ENCODE data around the gene ZNF205. TPM values are rescaled to one million over a fixed set of nuclear protein-coding genes. Genes with fewer than 3 reads are reported as not detected.

The ZNF205 gene
- total RNA-seq, 2 experiments from 2014 or later: not detected

DNA sequence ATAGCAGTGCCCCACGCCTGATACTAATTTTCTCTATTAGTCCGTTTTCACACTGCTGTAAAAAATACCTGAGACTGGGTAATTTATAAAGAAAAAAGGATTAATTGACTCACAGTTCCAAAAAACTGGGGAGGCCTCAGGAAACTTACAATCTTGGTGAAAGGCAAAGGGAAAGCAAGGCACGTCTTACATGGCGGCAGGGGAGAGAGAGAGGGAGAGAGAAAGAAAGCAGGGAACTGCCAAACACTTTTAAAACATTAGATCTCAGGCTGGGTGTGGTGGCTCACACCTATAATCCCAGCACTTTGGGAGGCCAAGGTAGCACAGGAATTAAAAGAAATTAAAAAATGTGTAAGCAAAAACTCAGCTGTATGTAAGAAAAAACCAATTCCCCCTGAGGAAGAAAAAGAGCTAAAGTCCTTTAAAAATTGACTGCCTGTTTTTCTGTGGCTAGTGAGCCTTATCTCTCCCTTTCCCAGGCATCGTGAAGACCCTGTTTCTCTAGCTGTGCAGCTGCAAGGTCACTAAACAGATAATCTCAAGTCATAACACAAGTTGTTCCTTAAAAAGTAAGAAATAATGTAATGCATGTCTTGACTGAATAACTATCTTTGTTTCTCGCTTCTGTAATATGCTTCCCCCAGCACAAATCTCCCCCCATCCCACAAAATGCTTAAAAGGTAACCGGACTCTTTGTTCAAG lies 27.3 kb upstream of the ZNF205 start:
- no peak for DNase-seq
- H3K4me3 Mint-ChIP-seq: no peak overlapping the region
- H3K27ac Mint-ChIP-seq: no peak overlapping the region
- H3K27me3 Mint-ChIP-seq (ENCODE audit: low read depth): no peaks in the 10 kb centered on the region
- peaks cover 7% of the 10 kb centered on the region for H3K36me3 Mint-ChIP-seq (ENCODE audit: low read depth)
- peaks cover 48% of the 10 kb centered on the region for H3K4me1 Mint-ChIP-seq (ENCODE audit: low read depth)
- no peak for ATAC-seq
- ChIA-PET CTCF (no interaction called here), POLR2A (no interaction called here)
- peaks cover under 1% of the 10 kb centered on the region for H3K9me3 Mint-ChIP-seq (ENCODE audit: insufficient read depth)

DNA sequence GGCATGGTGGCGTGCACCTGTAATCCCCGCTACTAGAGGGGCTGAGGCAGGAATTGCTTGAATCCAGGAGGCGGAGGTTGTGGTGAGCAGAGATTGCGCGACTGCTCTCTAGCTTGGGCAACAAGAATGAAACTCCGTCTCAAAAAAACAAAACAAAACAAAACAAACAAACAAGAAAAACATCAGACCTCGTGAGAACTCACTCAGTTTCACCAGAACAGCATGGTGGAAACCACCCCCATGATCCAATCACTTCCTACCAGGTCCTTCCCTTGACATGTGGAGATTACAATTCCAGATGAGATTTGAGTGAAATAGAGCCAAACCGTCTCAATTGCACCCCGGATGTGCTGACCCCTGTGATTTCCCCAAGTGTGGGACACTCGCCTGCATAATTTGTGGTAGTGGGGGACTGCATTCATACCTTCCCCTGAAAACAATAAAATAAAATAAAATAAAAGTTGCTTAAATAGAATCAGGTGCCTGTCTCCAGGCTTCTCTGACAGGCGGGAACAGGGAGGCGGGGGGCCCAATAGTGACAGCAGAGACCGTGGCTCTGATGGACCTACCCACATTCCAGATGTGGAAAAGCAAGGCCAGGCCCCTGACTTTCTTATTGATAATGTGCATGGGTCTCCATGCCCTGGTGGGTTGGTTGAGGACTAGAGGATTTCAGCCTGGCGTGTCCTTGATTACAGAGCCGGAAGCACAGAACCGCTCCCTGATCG lies 26.4 kb upstream of the ZNF205 start:
- Mint-ChIP-seq H3K4me3 (no peak overlapping the region), H3K4me1 (ENCODE audit: low read depth) (peaks cover 50% of the 10 kb centered on the region)

DNA sequence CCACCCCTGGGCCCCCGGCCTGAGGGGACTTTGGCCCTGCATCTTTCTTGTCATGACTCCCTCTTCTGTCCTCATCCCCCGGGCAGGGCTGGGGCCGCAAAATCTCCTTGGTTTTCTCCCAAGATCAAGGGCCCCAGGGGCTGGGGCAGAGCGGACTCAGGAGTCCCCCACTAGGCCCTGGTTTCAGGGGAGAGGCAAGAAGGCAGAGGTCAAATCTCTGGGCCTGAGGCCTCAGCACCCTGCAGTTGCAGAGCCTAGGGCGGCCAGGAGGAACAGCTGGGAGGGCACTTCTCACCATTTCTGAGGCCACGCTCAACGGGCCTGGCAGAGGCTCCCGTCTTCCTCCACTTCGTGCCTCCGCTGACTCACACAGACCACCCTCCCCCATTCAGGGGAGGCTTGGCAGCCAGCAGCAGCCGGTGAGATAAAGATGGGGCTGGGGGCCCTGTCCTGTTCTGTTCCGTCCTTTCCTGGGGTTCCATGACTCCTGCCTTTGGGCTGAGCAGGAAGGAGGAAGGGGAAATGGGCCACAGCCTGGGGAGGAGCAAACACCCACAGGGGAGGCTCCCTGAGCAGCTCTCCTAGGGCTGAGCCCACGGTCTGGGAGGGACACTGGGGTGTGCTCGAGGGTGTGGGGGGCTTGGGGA lies 25.7 kb upstream of the ZNF205 start:
- Mint-ChIP-seq H3K36me3 (ENCODE audit: low read depth) (no peaks in the 10 kb centered on the region), H3K4me3 (no peak overlapping the region), H3K4me1 (ENCODE audit: low read depth) (peaks cover 54% of the 10 kb centered on the region), H3K9me3 (ENCODE audit: insufficient read depth) (no peaks in the 10 kb centered on the region), H3K27me3 (ENCODE audit: low read depth) (no peaks in the 10 kb centered on the region), H3K27ac (peak overlapping the region; percentile 55)
- ChIA-PET CTCF (interaction anchor here (0.9 to 3.2 kb wide), 7 partner anchors 9 to 58 kb away, joined by 3 to 21 read pairs (median 5); no protein-coding TSS in a partner anchor), POLR2A (interaction anchor here (1.2 kb wide), 1 partner anchor 9 kb away, joined by 5 read pairs; no protein-coding TSS in a partner anchor)
- no peak for DNase-seq
- no peak for ATAC-seq

More for the DNA sequence above, 26.4 kb upstream of the ZNF205 start:
- no peak for ATAC-seq
- peaks cover 2% of the 10 kb centered on the region for H3K36me3 Mint-ChIP-seq (ENCODE audit: low read depth)
- ChIA-PET POLR2A (no interaction called here), CTCF (no interaction called here)
- H3K27ac Mint-ChIP-seq: peak overlapping the region; percentile 52
- H3K9me3 Mint-ChIP-seq (ENCODE audit: insufficient read depth): no peaks in the 10 kb centered on the region
- DNase-seq: no peak
- H3K27me3 Mint-ChIP-seq (ENCODE audit: low read depth): no peaks in the 10 kb centered on the region

DNA sequence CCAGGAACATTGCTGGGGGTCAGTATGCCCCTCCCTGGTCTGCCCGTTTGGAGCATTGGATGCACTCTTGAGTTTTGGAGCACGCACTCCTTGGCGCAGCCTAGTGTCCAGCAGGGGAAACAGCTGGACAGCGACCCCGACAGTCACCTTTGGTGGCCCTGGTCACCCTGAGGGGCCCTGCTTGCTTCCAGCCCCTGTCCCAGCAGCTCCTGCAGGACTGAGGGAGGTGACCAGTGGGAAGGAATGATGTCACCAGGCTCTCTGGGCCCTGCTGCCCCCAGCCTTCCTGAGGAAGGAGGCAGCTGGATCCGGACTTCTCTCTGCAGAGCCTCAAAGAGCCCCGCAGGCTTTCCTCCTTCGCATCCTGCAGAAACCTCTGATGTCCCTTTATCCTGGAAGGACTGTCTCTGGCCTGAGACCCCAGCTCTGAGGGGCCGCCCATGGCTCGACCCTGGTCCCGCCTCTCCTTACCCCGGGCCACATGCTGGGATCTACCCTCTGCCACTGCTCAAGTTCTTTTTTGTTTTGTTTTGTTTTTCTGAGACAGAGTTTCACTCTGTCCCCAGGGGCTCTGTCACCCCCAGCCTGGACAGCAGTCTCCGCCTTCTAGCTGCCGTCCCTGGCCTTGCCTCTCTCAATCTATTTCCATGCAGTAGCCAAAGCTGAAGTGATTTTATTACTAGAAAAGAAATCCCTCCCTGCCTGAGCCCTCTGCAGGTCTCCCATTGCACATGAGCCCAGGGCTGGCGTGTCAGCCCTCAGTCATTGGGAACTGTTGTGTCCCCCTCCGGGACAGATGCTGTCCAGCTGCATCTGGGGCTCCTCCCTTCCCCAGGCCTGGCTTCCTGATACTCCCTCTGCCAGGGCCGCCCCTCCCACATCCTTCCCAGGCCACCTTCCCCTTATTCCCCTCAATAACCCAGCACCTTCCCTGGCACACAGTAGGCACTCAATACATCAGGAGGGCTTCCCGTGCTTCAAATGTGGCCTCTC lies 24.8 kb upstream of the ZNF205 start:
- H3K36me3 Mint-ChIP-seq (ENCODE audit: low read depth): no peaks in the 10 kb centered on the region
- H3K27me3 Mint-ChIP-seq (ENCODE audit: low read depth): no peaks in the 10 kb centered on the region
- ChIA-PET CTCF (interaction anchor here (0.8 to 3.2 kb wide), 8 partner anchors 10 to 59 kb away, joined by 3 to 21 read pairs (median 5); no protein-coding TSS in a partner anchor), POLR2A (interaction anchor here (1.2 to 1.3 kb wide), 2 partner anchors 10 to 42 kb away, joined by 3 to 5 read pairs; no protein-coding TSS in a partner anchor)
- H3K4me3 Mint-ChIP-seq: no peak overlapping the region
- ATAC-seq (peak; percentile 30), DNase-seq (no peak)
- no peaks in the 10 kb centered on the region for H3K9me3 Mint-ChIP-seq (ENCODE audit: insufficient read depth)
- H3K4me1 Mint-ChIP-seq (ENCODE audit: low read depth): peaks cover 57% of the 10 kb centered on the region
- peak overlapping the region; percentile 55 for H3K27ac Mint-ChIP-seq

DNA sequence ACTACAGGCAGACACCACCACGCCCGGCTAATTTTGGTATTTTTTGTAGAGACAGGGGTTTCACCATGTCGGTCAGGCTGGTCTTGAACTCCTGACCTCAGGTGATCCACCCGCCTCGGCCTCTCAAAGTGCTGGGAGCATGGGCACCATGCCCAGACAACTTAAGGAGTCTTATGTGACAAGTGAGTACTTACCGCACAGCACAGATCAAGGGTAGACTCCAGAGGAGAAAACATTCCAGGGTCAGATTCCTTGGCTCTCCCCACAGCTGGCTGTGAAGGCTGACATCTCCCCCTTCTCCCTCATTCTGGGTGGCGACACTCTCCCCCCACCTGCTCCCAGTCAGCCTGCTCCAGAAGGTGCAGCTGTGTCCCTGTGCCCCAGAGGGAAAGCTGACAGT lies 23.9 kb upstream of the ZNF205 start:
- CTCF ChIA-PET: interaction anchor here (1.5 to 3.2 kb wide), 2 partner anchors 11 to 41 kb away, joined by 4 to 21 read pairs; no protein-coding TSS in a partner anchor
- Mint-ChIP-seq H3K27me3 (ENCODE audit: low read depth) (no peaks in the 10 kb centered on the region), H3K27ac (no peak overlapping the region), H3K9me3 (ENCODE audit: insufficient read depth) (no peaks in the 10 kb centered on the region), H3K36me3 (ENCODE audit: low read depth) (no peaks in the 10 kb centered on the region), H3K4me3 (no peak overlapping the region), H3K4me1 (ENCODE audit: low read depth) (peaks cover 62% of the 10 kb centered on the region)
- POLR2A ChIA-PET: interaction anchor here (1.3 kb wide), 1 partner anchor 41 kb away, joined by 3 read pairs; no protein-coding TSS in a partner anchor
- ATAC-seq (no peak), DNase-seq (no peak)

DNA sequence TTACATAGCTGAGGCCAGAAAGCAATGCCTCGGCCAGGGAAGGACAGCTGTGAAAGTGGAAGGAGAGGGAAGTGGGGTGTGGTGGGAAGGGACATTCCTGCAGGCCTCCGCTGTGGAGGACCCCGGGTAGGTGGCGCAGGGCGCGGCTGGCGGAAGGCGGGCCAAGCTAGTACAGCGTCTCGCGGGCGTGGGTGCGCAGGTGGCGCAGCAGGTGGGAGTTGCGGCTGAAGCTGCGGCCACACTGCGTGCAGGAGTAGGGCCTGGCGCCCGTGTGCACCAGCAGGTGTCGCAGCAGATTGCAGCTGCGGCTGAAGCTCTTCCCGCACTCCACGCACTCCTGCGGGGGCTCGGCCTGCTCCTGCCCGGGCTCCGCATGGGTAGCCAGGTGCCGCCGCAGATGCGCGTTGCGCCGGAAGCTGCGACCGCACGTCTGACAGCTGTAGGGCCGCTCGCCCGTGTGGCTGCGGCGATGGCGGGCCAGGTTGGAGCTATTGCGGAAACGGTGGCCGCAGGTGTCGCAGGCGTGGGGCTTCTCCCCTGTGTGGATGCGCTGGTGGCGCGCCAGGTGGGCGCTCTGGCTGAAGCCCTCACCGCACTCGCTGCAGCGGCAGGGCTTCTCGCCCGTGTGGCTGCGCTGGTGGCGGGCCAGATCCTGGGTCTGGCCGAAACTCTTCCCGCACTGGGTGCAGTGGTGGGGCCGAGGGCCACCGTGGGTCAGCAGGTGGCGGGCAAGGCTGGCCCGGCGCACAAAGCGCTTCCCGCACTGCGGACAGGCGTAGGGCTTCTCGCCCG lies 23.3 kb upstream of the ZNF205 start:
- Mint-ChIP-seq H3K36me3 (ENCODE audit: low read depth) (no peaks in the 10 kb centered on the region), H3K4me3 (no peak overlapping the region), H3K9me3 (ENCODE audit: insufficient read depth) (no peaks in the 10 kb centered on the region), H3K27me3 (ENCODE audit: low read depth) (no peaks in the 10 kb centered on the region), H3K4me1 (ENCODE audit: low read depth) (peaks cover 60% of the 10 kb centered on the region), H3K27ac (no peak overlapping the region)
- ATAC-seq (no peak), DNase-seq (no peak)
- POLR2A ChIA-PET: interaction anchor here (1.0 to 1.3 kb wide), 2 partner anchors 14 to 40 kb away, joined by 3 to 4 read pairs; no protein-coding TSS in a partner anchor
- CTCF ChIA-PET: interaction anchor here (1.5 to 3.2 kb wide), 2 partner anchors 12 to 40 kb away, joined by 4 to 21 read pairs; no protein-coding TSS in a partner anchor

DNA sequence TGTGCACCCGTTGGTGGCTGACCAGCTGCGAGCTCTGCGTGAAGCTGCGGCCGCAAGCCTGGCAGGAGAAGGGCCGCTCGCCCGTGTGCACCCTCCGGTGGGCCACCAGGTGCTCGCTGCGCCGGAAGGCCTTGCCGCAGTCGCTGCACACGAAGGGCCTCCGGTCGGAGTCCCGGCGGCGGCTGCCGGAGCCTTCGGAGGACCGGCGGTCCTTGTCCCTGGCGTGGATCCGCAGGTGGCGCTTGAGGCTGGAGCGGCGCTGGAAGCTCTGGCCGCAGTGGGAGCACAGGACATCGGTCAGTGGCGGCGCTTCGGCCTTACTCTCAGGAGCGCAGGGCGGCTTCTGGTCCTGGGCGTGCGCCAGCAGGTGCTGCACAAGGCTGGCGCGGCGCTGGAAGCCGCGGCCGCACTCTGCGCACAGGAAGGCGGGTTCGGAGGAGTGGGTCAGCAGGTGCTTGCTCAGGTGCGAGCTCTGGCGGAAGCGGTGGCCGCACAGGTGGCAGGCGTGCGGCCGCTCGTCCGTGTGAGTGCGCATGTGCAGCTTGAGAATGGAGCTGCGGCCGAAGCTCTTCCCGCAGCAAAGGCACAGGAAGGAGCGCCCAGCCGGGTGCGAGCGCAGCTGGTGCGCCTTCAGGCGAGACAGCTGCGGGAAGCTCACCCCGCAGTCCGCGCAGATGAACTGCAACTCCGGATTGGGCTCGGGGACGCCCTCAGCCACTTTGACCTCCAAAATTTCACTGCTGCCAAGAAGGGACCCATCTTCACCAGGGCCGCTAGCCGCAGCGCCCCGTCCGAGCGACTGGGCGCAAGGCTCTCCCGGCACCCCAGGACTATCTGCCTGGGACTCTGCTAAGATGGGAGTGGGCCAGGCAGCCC lies 22.4 kb upstream of the ZNF205 start:
- DNase-seq (no peak), ATAC-seq (no peak)
- ChIA-PET CTCF (interaction anchor here (1.5 to 4.5 kb wide), 5 partner anchors 13 to 40 kb away, joined by 4 to 32 read pairs (median 17); no protein-coding TSS in a partner anchor), POLR2A (interaction anchor here (1.0 kb wide), 1 partner anchor 15 kb away, joined by 4 read pairs; no protein-coding TSS in a partner anchor)
- H3K27ac Mint-ChIP-seq: no peak overlapping the region
- peaks cover 60% of the 10 kb centered on the region for H3K4me1 Mint-ChIP-seq (ENCODE audit: low read depth)
- H3K36me3 Mint-ChIP-seq (ENCODE audit: low read depth): no peaks in the 10 kb centered on the region
- H3K9me3 Mint-ChIP-seq (ENCODE audit: insufficient read depth): no peaks in the 10 kb centered on the region
- no peak overlapping the region for H3K4me3 Mint-ChIP-seq
- no peaks in the 10 kb centered on the region for H3K27me3 Mint-ChIP-seq (ENCODE audit: low read depth)

DNA sequence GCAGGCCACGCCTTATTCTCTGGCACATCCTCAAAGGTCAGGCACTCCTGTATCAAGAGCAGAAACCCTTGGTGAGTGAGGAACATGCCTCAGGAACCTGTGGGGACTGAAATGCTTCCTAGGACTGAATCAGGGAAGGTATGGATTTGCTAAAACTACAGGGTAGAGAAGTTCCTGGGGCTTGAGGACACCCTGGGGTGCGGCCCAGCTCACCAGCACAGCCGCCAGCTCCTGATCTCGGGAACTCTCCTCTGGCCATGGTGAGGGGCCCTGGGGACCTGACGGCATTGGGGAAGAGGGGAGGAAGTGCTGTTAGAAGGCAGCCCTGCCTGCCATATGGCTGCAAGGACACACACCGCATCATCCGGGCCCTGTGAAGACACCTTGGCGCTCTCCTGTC lies 20.8 kb upstream of the ZNF205 start:
- Mint-ChIP-seq H3K4me3 (no peak overlapping the region), H3K27me3 (ENCODE audit: low read depth) (no peaks in the 10 kb centered on the region), H3K27ac (peak overlapping the region; percentile 72), H3K36me3 (ENCODE audit: low read depth) (no peaks in the 10 kb centered on the region), H3K4me1 (ENCODE audit: low read depth) (peaks cover 64% of the 10 kb centered on the region), H3K9me3 (ENCODE audit: insufficient read depth) (no peaks in the 10 kb centered on the region)
- no peak for ATAC-seq
- CTCF ChIA-PET: interaction anchor here (1.0 to 4.5 kb wide), 7 partner anchors 9 to 60 kb away, joined by 3 to 32 read pairs (median 3); no protein-coding TSS in a partner anchor
- no peak for DNase-seq
- POLR2A ChIA-PET: no interaction called here

DNA sequence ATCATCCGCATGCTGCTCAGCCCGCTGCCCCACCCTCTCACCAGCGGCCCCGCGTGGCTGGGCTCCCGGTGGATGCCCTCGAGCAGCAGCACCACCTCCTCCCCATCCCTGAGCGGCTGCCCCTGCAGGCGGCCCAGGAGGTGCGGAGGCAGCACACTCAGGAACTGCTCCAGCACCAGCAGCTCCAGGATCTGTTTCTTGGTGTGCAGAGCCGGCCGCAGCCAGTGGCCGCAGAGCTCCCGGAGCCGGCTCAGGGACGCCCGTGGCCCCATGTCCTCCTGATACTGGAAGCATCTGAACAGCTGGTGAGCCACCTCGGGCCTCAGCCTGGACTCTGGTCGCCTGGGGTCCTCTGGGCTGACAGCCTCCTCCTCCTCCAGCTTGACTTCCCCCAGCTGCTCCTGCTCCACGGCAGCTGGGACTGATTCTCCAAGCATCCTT lies 19.9 kb upstream of the ZNF205 start:
- ATAC-seq: no peak
- CTCF ChIA-PET: interaction anchor here (1.1 to 4.5 kb wide), 6 partner anchors 9 to 37 kb away, joined by 3 to 32 read pairs (median 10); no protein-coding TSS in a partner anchor
- H3K27ac Mint-ChIP-seq: peak overlapping the region; percentile 70
- POLR2A ChIA-PET: interaction anchor here (0.5 to 1.3 kb wide), 2 partner anchors 17 to 29 kb away, joined by 3 to 9 read pairs; no protein-coding TSS in a partner anchor
- H3K27me3 Mint-ChIP-seq (ENCODE audit: low read depth): no peaks in the 10 kb centered on the region
- H3K4me1 Mint-ChIP-seq (ENCODE audit: low read depth): peaks cover 62% of the 10 kb centered on the region
- no peak for DNase-seq
- H3K36me3 Mint-ChIP-seq (ENCODE audit: low read depth): no peaks in the 10 kb centered on the region
- no peaks in the 10 kb centered on the region for H3K9me3 Mint-ChIP-seq (ENCODE audit: insufficient read depth)
- no peak overlapping the region for H3K4me3 Mint-ChIP-seq

Data from activated CD8-positive, alpha-beta T cell treated with anti-CD3 and anti-CD28 coated beads, Interleukin-2, amount 10 ng/mL, durations not matched to agents 7 days and 5 days (primary cell).